WTC11 (cell line): ENCODE data around the gene TAF4. TPM values are rescaled to one million over a fixed set of nuclear protein-coding genes. Genes with fewer than 3 reads are reported as not detected.

Source experiments
- ATAC-seq: fragments of 200-7000 bp; cut with Tn5 transposase; 2 replicates; pipeline ENCODE4 v1.10.0; 2021; ENCODE audit warnings: mild to moderate bottlenecking, moderate library complexity
- CTCF ChIA-PET: fragments of 300-600 bp; sonication (Branson Sonifier 250); formaldehyde crosslinking; loops from one replicate; lab custom pipeline; 2021; ENCODE audit warnings: antibody characterized with exemption; lab: Charles Lee
- POLR2A ChIA-PET: fragments of 350-600 bp; sonication (Branson Sonifier 250); formaldehyde crosslinking; loops from one replicate; lab custom pipeline; 2021; ENCODE audit warnings: antibody characterized with exemption; lab: Charles Lee
- DNase-seq: peaks from one replicate; pipeline ENCODE4 v3.0.0; 2021; ENCODE audit warnings: low spot score
- H3K27ac Mint-ChIP-seq: 2 replicates; pipeline ENCODE4 v1.8.0; 2021; ENCODE audit warnings: mixed read lengths
- H3K27me3 Mint-ChIP-seq: 2 replicates; pipeline ENCODE4 v1.8.0; 2021; ENCODE audit warnings: low read depth, mild to moderate bottlenecking, moderate library complexity, mixed read lengths
- H3K36me3 Mint-ChIP-seq: 2 replicates; pipeline ENCODE4 v1.8.0; 2021; ENCODE audit warnings: mixed read lengths
- H3K4me1 Mint-ChIP-seq: 2 replicates; pipeline ENCODE4 v1.8.0; 2022; ENCODE audit warnings: mixed read lengths
- H3K4me3 Mint-ChIP-seq: 2 replicates; pipeline ENCODE4 v1.8.0; 2021; ENCODE audit warnings: mild to moderate bottlenecking, moderate library complexity, mixed read lengths
- H3K9me3 Mint-ChIP-seq: 2 replicates; pipeline ENCODE4 v1.8.0; 2021; ENCODE audit warnings: mixed read lengths
- ARID4B ChIP-seq: sonication (generic); formaldehyde crosslinking; IDR thresholded peaks from 2 replicates; pipeline ENCODE4 v1.8.0; 2023; ENCODE audit warnings: missing genetic modification reagents, mild to moderate bottlenecking, borderline replicate concordance
- ATF6 ChIP-seq: sonication (generic); formaldehyde crosslinking; IDR thresholded peaks from 2 replicates; pipeline ENCODE4 v1.8.1; 2023; ENCODE audit warnings: mild to moderate bottlenecking, missing genetic modification reagents
- CREM ChIP-seq: sonication (generic); formaldehyde crosslinking; IDR thresholded peaks from 2 replicates; pipeline ENCODE4 v1.8.1; 2022; ENCODE audit warnings: mild to moderate bottlenecking, missing genetic modification reagents, moderate library complexity
- CTCF ChIP-seq: fragments of 200-600 bp; IDR thresholded peaks from 2 replicates; pipeline ENCODE4 v1.8.0; 2022; ENCODE audit warnings: antibody characterized with exemption
- E2F4 ChIP-seq: sonication (generic); formaldehyde crosslinking; IDR thresholded peaks from 2 replicates; pipeline ENCODE4 v1.8.1; 2022; ENCODE audit warnings: low read depth, mild to moderate bottlenecking, moderate library complexity, missing genetic modification reagents, borderline replicate concordance
- E2F5 ChIP-seq: sonication (generic); formaldehyde crosslinking; IDR thresholded peaks from 2 replicates; pipeline ENCODE4 v1.8.1; 2022; ENCODE audit warnings: mild to moderate bottlenecking, moderate library complexity, missing genetic modification reagents
- ERG ChIP-seq: fragments of 250-450 bp; sonication (Bioruptor Pico); IDR thresholded peaks from 2 replicates; pipeline ENCODE4 v1.8.0; 2021; ENCODE audit warnings: mild to moderate bottlenecking
- FOXJ3 ChIP-seq: sonication (generic); formaldehyde crosslinking; IDR thresholded peaks from 2 replicates; pipeline ENCODE4 v1.9.0; 2021; ENCODE audit warnings: missing genetic modification reagents, mild to moderate bottlenecking, borderline replicate concordance
- FOXP1 ChIP-seq: sonication (generic); formaldehyde crosslinking; IDR thresholded peaks from 2 replicates; pipeline ENCODE4 v1.8.0; 2022; ENCODE audit warnings: missing genetic modification reagents, mild to moderate bottlenecking, moderate library complexity, borderline replicate concordance
- IRF1 ChIP-seq: sonication (generic); formaldehyde crosslinking; IDR thresholded peaks from 2 replicates; pipeline ENCODE4 v1.8.0; 2023; ENCODE audit warnings: missing genetic modification reagents
- MLX ChIP-seq: sonication (generic); formaldehyde crosslinking; IDR thresholded peaks from 2 replicates; pipeline ENCODE4 v1.8.1; 2023; ENCODE audit warnings: mild to moderate bottlenecking, missing genetic modification reagents, moderate library complexity
- SP1 ChIP-seq: sonication (generic); formaldehyde crosslinking; conservative IDR thresholded peaks from 2 replicates; pipeline ENCODE4 v1.8.1; 2022; ENCODE audit warnings: missing genetic modification reagents
- TCF7 ChIP-seq: sonication (generic); formaldehyde crosslinking; IDR thresholded peaks from 2 replicates; pipeline ENCODE4 v1.8.0; 2022; ENCODE audit warnings: mild to moderate bottlenecking, low read depth, missing genetic modification reagents, moderate library complexity
- TEAD4 ChIP-seq: sonication (generic); formaldehyde crosslinking; IDR thresholded peaks from 2 replicates; pipeline ENCODE4 v1.8.0; 2022; ENCODE audit warnings: mild to moderate bottlenecking, missing genetic modification reagents
- ZBTB43 ChIP-seq: sonication (generic); formaldehyde crosslinking; IDR thresholded peaks from 2 replicates; pipeline ENCODE4 v1.8.1; 2023; ENCODE audit warnings: mild to moderate bottlenecking, missing genetic modification reagents
- ZNF232 ChIP-seq: sonication (generic); formaldehyde crosslinking; IDR thresholded peaks from 2 replicates; pipeline ENCODE4 v1.8.0; 2022; ENCODE audit warnings: mild to moderate bottlenecking, missing genetic modification reagents
- ZSCAN18 ChIP-seq: fragments of 250-450 bp; sonication (Bioruptor Pico); IDR thresholded peaks from 2 replicates; pipeline ENCODE4 v2.1.2; 2022; ENCODE audit warnings: mild to moderate bottlenecking, moderate library complexity
- total RNA-seq: library from RNA; stranded (reverse); gene quantifications from 3 replicates; pipeline ENCODE4 v1.2.3, GENCODE V29; 2021

The TAF4 gene
- total RNA-seq, 1 experiment from 2014 or later: 34.4 TPM

- TF ChIP-seq E2F5 (CRISPR knock-in tag) (no peak), FOXP1 (CRISPR knock-in tag) (no peak), TEAD4 (CRISPR knock-in tag) (no peak), ZNF232 (no peak), ZSCAN18 (no peak), FOXJ3 (no peak), ATF6 (no peak), ARID4B (CRISPR knock-in tag) (no peak)
- H3K9me3 Mint-ChIP-seq: peaks cover 4% of the 10 kb centered on the region
- no peak overlapping the region for H3K4me3 Mint-ChIP-seq
Observed at GRCh38 chr20:61976644-61977418, 88.8 kb downstream of the TAF4 start.

GRCh38 chr20:61976263-61976643, 89.4 kb downstream of the TAF4 start:
- H3K27ac Mint-ChIP-seq: no peak overlapping the region
- ChIA-PET CTCF (no interaction called here), POLR2A (no interaction called here)
- H3K4me1 Mint-ChIP-seq: peaks cover 2% of the 10 kb centered on the region; the same call in 1 of the 2 replicates
- H3K9me3 Mint-ChIP-seq: peaks cover 4% of the 10 kb centered on the region
- H3K4me3 Mint-ChIP-seq: no peak overlapping the region
- no peak for DNase-seq
- H3K27me3 Mint-ChIP-seq: no peaks in the 10 kb centered on the region
- peak; percentile 29; the same call in 1 of the 2 replicates for ATAC-seq
- peaks cover 24% of the 10 kb centered on the region for H3K36me3 Mint-ChIP-seq
- TF ChIP-seq TCF7 (CRISPR knock-in tag) (no peak), ERG (CRISPR knock-in tag) (no peak), CTCF (no peak), ZBTB43 (no peak), CREM (CRISPR knock-in tag) (no peak), IRF1 (CRISPR knock-in tag) (no peak), E2F4 (CRISPR knock-in tag) (no peak), SP1 (no peak), MLX (CRISPR knock-in tag) (no peak)

More at GRCh38 chr20:61976644-61977418, 88.8 kb downstream of the TAF4 start:
- peaks cover 22% of the 10 kb centered on the region for H3K36me3 Mint-ChIP-seq
- ATAC-seq (peak; percentile 13; the same call in 1 of the 2 replicates), DNase-seq (no peak)
- ChIA-PET CTCF (no interaction called here), POLR2A (no interaction called here)
- no peaks in the 10 kb centered on the region for H3K27me3 Mint-ChIP-seq
- H3K27ac Mint-ChIP-seq: no peak overlapping the region
- H3K4me1 Mint-ChIP-seq: peaks cover 2% of the 10 kb centered on the region; the same call in 1 of the 2 replicates
